Adrenal gland (tissue), 5 donors: Measurements from ENCODE around the gene PLA2G2C.

Source experiments
- CTCF ChIP-seq, 6 experiments: fragments of 450-650 bp in 4 of 6; fragments of 200-600 bp in 2 of 6; sonication (generic) in 1 of 6; IDR thresholded peaks; 1 replicate in 5 of 6; 2 replicates in 1 of 6; pipeline versions ENCODE4 v1.5.1 to v1.8.0; 2016 to 2021; ENCODE audit warnings: antibody characterized with exemption in 6 of 6, mild to moderate bottlenecking in 2 of 6, moderate library complexity in 1 of 6
- POLR2A ChIP-seq, 2 donors: fragments of 450-650 bp; IDR thresholded peaks; one replicate each; pipeline ENCODE4 v1.6.1; 2017; ENCODE audit warnings: antibody characterized with exemption in 2 of 2, mild to moderate bottlenecking in 2 of 2, moderate library complexity in 1 of 2
- donor health status: DM: no; HTN: no; CAD: no.

GRCh38 chr1:20169932-20170331 lies 16.4 kb downstream of the PLA2G2C start:
- TF ChIP-seq CTCF (IDR thresholded peaks at IDR 0.05) (no peak), POLR2A (IDR thresholded peaks at IDR 0.05) (no peak)
